PC-3 (cell line): ENCODE measurements around the gene TRAPPC2L. TPM values are rescaled to one million over a fixed set of nuclear protein-coding genes. Genes with fewer than 3 reads are reported as not detected.

Experiments
- ATAC-seq: fragments of 200-7000 bp; cut with Tn5 transposase; 2 replicates; pipeline ENCODE4 v1.9.1; 2020; ENCODE audit warnings: mild to moderate bottlenecking, moderate library complexity
- BruUV-seq: library from RNA; stranded (reverse); fragments of 400-500 nt; replicated peaks from 2 replicates; lab custom pipeline; 2021; lab: Mats Ljungman, UMichigan
- CTCF ChIA-PET: fragments of 300-600 bp; sonication (Branson Sonifier 250); formaldehyde crosslinking; loops from one replicate; lab custom pipeline; 2022; ENCODE audit warnings: antibody characterized with exemption; lab: Charles Lee
- POLR2A ChIA-PET: fragments of 300-600 bp; sonication (Branson Sonifier 250); formaldehyde crosslinking; loops from one replicate; lab custom pipeline; 2022; ENCODE audit warnings: antibody characterized with exemption; ENCODE audit not compliant: unreplicated experiment; lab: Charles Lee
- DNase-seq: peaks from one replicate; pipeline ENCODE4 v3.0.0-alpha.2; 2015
- H2AFZ ChIP-seq: fragments of 300-600 bp; sonication (generic); 2 replicates; pipeline ENCODE4 v1.6.0; 2016; ENCODE audit warnings: antibody characterized with exemption, low read length
- H3F3A ChIP-seq: fragments of 300-600 bp; sonication (generic); one replicate; pipeline ENCODE4 v1.6.0; 2017; ENCODE audit warnings: antibody characterized with exemption, low read length, control low read depth, mild to moderate bottlenecking; ENCODE audit not compliant: unreplicated experiment
- H3K27ac ChIP-seq: fragments of 300-600 bp; sonication (generic); 2 replicates; pipeline ENCODE4 v1.5.1; 2016; ENCODE audit warnings: mild to moderate bottlenecking, low read length
- H3K27me3 ChIP-seq: fragments of 300-600 bp; sonication (generic); 2 replicates; pipeline ENCODE4 v1.6.1; 2016; ENCODE audit warnings: low read length, mixed read lengths
- H3K36me3 ChIP-seq: fragments of 300-600 bp; sonication (generic); 2 replicates; pipeline ENCODE4 v1.6.1; 2016; ENCODE audit warnings: low read depth, mixed run types, low read length, mixed read lengths
- H3K4me1 ChIP-seq: fragments of 300-600 bp; sonication (generic); 2 replicates; pipeline ENCODE4 v1.5.1; 2016; ENCODE audit warnings: low read length; ENCODE audit not compliant: insufficient read depth
- H3K4me2 ChIP-seq: fragments of 300-600 bp; sonication (generic); 2 replicates; pipeline ENCODE4 v1.6.0; 2016; ENCODE audit warnings: low read length
- H3K4me3 ChIP-seq: fragments of 300-600 bp; sonication (generic); 2 replicates; pipeline ENCODE4 v1.5.1; 2016; ENCODE audit warnings: mild to moderate bottlenecking, low read length, mixed read lengths
- H3K79me2 ChIP-seq: fragments of 300-600 bp; sonication (generic); 2 replicates; pipeline ENCODE4 v1.6.1; 2017; ENCODE audit warnings: low read length, mixed read lengths
- H3K9ac ChIP-seq: fragments of 300-600 bp; sonication (generic); 2 replicates; pipeline ENCODE4 v1.6.0; 2016; ENCODE audit warnings: mild to moderate bottlenecking, low read length
- H3K9me2 ChIP-seq: fragments of 300-600 bp; sonication (generic); replicated peaks from 2 replicates; pipeline ENCODE4 v1.6.1; 2016; ENCODE audit warnings: mixed run types, low read length, mixed read lengths
- H3K9me3 ChIP-seq: fragments of 300-600 bp; sonication (generic); 2 replicates; pipeline ENCODE4 v1.6.1; 2016; ENCODE audit warnings: low read length, mixed read lengths
- H4K20me1 ChIP-seq: fragments of 300-600 bp; sonication (generic); 2 replicates; pipeline ENCODE4 v1.6.1; 2016; ENCODE audit warnings: low read length, mixed read lengths
- EZH2 ChIP-seq: fragments of 300-600 bp; sonication (generic); IDR thresholded peaks from one replicate; pipeline ENCODE4 v1.6.1; 2017; ENCODE audit warnings: antibody characterized with exemption, mild to moderate bottlenecking, low read length; ENCODE audit not compliant: unreplicated experiment
- EZH2phosphoT487 ChIP-seq: fragments of 300-600 bp; sonication (generic); IDR thresholded peaks from 2 replicates; pipeline ENCODE4 v1.6.1; 2018; ENCODE audit warnings: mild to moderate bottlenecking, antibody characterized with exemption, low read length, borderline replicate concordance
- intact Hi-C: fragments of 100-400 bp; cut with micrococcal nuclease; formaldehyde crosslinking; loops from 2 replicates; pipeline ENCODE4 v1.9.0; 2023
- total RNA-seq: library from RNA; depleted of rRNA; stranded (reverse); fragments of >200 nt; gene quantifications from 2 replicates; pipeline ENCODE4 v1.2.3, GENCODE V29; 2014; rRNA removed
- TF ChIP-seq, protein P1 (sequence below): fragments of 300-600 bp; sonication (generic); conservative IDR thresholded peaks from 2 replicates; pipeline ENCODE4 v1.5.1; 2017; ENCODE audit warnings: antibody characterized with exemption, low read depth, mild to moderate bottlenecking, low read length

TRAPPC2L gene
- total RNA-seq, 1 experiment from 2014 or later: 77.5 TPM

DNA sequence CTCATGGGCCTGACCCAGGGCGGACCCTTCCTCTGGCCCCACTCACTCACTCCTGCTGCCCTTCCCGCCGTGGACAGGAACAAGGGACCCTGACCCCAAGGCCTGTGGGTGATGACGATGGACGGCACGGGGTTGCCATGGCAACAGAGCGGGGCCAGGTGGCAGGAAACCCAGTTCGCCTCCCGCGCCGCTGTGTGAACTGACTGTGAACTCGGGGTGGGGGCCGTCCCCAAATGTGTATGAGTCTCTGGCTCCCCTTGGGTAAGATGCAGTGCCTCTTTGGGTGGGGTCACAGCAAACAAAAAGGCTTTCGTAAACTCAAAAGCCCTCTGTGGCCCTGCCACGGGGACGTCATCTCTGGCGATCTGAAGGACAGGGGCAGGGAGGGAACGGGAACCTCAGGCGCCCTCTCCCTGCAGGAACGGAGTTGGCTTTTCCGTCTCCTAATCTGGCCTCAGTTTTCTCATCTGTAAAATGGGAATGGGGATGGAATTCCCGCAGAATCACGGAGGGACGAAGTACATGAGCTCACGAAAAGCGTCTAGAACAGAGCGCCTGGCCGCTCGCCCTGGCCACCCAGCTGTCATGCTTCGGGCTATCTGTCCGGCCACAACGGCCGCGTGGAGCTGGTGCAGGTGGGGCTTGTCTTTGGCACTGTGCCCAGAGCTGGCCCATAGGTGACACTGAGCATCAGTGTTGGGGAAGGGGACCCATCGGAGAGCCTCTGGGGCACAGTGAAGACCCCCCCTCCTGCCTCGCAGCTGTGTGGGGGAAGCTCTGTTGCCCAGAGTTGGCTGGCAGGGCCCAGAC is 54.4 kb downstream of the TRAPPC2L start:
- DNase-seq: no peak

DNA sequence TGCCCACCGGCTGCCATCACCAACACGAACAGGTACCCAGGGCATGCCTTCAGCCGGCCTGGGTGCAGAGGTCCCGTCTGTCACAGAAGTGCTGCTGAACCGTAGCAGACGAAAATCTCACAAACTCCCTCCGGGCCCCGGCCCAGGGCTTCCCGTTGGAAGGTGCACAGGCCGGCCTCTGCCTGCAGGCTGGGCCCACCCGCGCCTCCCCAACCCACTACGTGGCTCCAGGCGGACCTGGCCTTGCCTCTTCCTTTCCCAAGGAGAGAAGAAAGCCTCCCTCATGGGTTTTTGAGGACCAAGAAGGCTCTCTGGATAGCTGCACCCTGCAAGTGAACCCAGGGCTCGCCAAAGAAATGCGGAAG is 55.0 kb downstream of the TRAPPC2L start:
- no peak overlapping the region for H3K4me2 ChIP-seq
- intact Hi-C loops: no loop called here
- H3K4me3 ChIP-seq: no peak overlapping the region
- no peaks in the 10 kb centered on the region for H3K9me3 ChIP-seq
- H3K9me2 ChIP-seq: no peaks in the 10 kb centered on the region
- BruUV-seq: no TSS peak
- H3K4me1 ChIP-seq: peaks cover 5% of the 10 kb centered on the region; the same call in 1 of the 2 replicates
- no peaks in the 10 kb centered on the region for H3K36me3 ChIP-seq
- DNase-seq (no peak), ATAC-seq (no peak)
- POLR2A ChIA-PET: no interaction called here
- CTCF ChIA-PET: no interaction called here
- H3K27ac ChIP-seq: no peak overlapping the region
- no peaks in the 10 kb centered on the region for H3K27me3 ChIP-seq
- TF ChIP-seq, protein P1, sequence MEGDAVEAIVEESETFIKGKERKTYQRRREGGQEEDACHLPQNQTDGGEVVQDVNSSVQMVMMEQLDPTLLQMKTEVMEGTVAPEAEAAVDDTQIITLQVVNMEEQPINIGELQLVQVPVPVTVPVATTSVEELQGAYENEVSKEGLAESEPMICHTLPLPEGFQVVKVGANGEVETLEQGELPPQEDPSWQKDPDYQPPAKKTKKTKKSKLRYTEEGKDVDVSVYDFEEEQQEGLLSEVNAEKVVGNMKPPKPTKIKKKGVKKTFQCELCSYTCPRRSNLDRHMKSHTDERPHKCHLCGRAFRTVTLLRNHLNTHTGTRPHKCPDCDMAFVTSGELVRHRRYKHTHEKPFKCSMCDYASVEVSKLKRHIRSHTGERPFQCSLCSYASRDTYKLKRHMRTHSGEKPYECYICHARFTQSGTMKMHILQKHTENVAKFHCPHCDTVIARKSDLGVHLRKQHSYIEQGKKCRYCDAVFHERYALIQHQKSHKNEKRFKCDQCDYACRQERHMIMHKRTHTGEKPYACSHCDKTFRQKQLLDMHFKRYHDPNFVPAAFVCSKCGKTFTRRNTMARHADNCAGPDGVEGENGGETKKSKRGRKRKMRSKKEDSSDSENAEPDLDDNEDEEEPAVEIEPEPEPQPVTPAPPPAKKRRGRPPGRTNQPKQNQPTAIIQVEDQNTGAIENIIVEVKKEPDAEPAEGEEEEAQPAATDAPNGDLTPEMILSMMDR: no peak
- H3F3A ChIP-seq: no peaks in the 10 kb centered on the region
- no peaks in the 10 kb centered on the region for H3K79me2 ChIP-seq
- H4K20me1 ChIP-seq: no peaks in the 10 kb centered on the region
- H3K9ac ChIP-seq: no peak overlapping the region
- no peak overlapping the region for H2AFZ ChIP-seq

More for the DNA sequence above, 54.4 kb downstream of the TRAPPC2L start:
- H3K36me3 ChIP-seq: no peaks in the 10 kb centered on the region
- H3K9ac ChIP-seq: no peak overlapping the region
- ChIA-PET POLR2A (no interaction called here), CTCF (no interaction called here)
- no peak overlapping the region for H3K4me2 ChIP-seq
- H3K9me2 ChIP-seq: no peaks in the 10 kb centered on the region
- H3K4me3 ChIP-seq: no peak overlapping the region
- H3K27me3 ChIP-seq: no peaks in the 10 kb centered on the region
- intact Hi-C loops: no loop called here
- TF ChIP-seq, protein P1: no peak
- no peak for TF ChIP-seq EZH2phosphoT487
- no peak for TF ChIP-seq EZH2
- no peaks in the 10 kb centered on the region for H3K79me2 ChIP-seq
- H3K4me1 ChIP-seq: peaks cover 5% of the 10 kb centered on the region; the same call in 1 of the 2 replicates
- H3K9me3 ChIP-seq: no peaks in the 10 kb centered on the region
- no peak overlapping the region for H2AFZ ChIP-seq
- H4K20me1 ChIP-seq: no peaks in the 10 kb centered on the region
- ATAC-seq: no peak
- H3F3A ChIP-seq: no peaks in the 10 kb centered on the region
- no TSS peak for BruUV-seq
- H3K27ac ChIP-seq: no peak overlapping the region

Other genes starting within 250 kb of the TRAPPC2L start
- gene IL17C, start 218.6 kb upstream of the TRAPPC2L start, total RNA-seq: not detected in 2 replicates
- gene CYBA, start 206.1 kb upstream of the TRAPPC2L start, total RNA-seq: not detected in 2 replicates
- gene MVD, start 194.0 kb upstream of the TRAPPC2L start, total RNA-seq: 38.3 and 48.9 TPM in 2 replicates
- gene SNAI3, start 170.6 kb upstream of the TRAPPC2L start, total RNA-seq: 0.22 and 0.46 TPM in 2 replicates
- gene RNF166, start 150.7 kb upstream of the TRAPPC2L start, total RNA-seq: 25.2 and 28.8 TPM in 2 replicates
- gene CTU2, start 150.6 kb upstream of the TRAPPC2L start, total RNA-seq: 30.3 and 39.4 TPM in 2 replicates
- 180 and 251 TPM in 2 replicates for gene PIEZO1, start 71.9 kb upstream of the TRAPPC2L start, total RNA-seq
- gene CDT1, start 53.3 kb upstream of the TRAPPC2L start, total RNA-seq: 43.0 and 76.6 TPM in 2 replicates
- 346 and 350 TPM in 2 replicates for gene APRT, start 45.2 kb upstream of the TRAPPC2L start, total RNA-seq
- gene GALNS, start 180 bp upstream of the TRAPPC2L start, total RNA-seq: 18.3 and 25.5 TPM in 2 replicates
- not detected in 2 replicates for gene PABPN1L, start 9.5 kb downstream of the TRAPPC2L start, total RNA-seq
- gene CBFA2T3, start 120.1 kb downstream of the TRAPPC2L start, total RNA-seq: not detected in 2 replicates
- 33.5 and 42.6 TPM in 2 replicates for gene ACSF3, start 236.7 kb downstream of the TRAPPC2L start, total RNA-seq